Measurements from ENCODE around the gene KCNH6.

Gene KCNH6

DNA sequence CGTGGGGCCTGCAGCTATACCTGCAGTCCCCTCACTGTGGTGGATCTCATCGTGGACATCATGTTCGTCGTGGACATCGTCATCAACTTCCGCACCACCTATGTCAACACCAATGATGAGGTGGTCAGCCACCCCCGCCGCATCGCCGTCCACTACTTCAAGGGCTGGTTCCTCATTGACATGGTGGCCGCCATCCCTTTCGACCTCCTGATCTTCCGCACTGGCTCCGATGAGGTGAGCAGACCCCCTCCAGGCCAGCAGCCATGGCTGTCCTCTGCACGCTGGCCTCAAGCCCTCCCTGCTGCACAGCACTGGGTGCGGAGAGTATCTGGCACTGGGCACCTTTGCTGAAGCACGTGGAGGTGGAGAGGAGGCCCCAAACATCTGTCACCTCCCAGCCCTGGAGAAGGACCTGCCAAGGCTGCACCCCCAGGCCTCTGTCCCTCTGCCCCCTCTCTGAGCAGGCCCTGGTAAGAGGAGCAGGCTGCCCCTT, 11.0 kb downstream of the KCNH6 start:
- TF ChIP-seq, protein P1, sequence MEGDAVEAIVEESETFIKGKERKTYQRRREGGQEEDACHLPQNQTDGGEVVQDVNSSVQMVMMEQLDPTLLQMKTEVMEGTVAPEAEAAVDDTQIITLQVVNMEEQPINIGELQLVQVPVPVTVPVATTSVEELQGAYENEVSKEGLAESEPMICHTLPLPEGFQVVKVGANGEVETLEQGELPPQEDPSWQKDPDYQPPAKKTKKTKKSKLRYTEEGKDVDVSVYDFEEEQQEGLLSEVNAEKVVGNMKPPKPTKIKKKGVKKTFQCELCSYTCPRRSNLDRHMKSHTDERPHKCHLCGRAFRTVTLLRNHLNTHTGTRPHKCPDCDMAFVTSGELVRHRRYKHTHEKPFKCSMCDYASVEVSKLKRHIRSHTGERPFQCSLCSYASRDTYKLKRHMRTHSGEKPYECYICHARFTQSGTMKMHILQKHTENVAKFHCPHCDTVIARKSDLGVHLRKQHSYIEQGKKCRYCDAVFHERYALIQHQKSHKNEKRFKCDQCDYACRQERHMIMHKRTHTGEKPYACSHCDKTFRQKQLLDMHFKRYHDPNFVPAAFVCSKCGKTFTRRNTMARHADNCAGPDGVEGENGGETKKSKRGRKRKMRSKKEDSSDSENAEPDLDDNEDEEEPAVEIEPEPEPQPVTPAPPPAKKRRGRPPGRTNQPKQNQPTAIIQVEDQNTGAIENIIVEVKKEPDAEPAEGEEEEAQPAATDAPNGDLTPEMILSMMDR (IDR thresholded peaks at IDR 0.05) = no peak
- Histone ChIP-seq H3K27me3 (peaks cover 31% of the 10 kb centered on the region), H3K36me3 (no peaks in the 10 kb centered on the region), H3K9me3 (no peaks in the 10 kb centered on the region), H3K27ac (no peak overlapping the region), H3K4me1 (ENCODE audit: control insufficient read depth in 1 of 2, insufficient read depth in 1 of 2, low read depth in 1 of 2, low read length in 1 of 2) (no peaks in the 10 kb centered on the region), H3K4me3 (ENCODE audit: low read depth in 1 of 2, low read length in 1 of 2) (no peak overlapping the region)

DNA sequence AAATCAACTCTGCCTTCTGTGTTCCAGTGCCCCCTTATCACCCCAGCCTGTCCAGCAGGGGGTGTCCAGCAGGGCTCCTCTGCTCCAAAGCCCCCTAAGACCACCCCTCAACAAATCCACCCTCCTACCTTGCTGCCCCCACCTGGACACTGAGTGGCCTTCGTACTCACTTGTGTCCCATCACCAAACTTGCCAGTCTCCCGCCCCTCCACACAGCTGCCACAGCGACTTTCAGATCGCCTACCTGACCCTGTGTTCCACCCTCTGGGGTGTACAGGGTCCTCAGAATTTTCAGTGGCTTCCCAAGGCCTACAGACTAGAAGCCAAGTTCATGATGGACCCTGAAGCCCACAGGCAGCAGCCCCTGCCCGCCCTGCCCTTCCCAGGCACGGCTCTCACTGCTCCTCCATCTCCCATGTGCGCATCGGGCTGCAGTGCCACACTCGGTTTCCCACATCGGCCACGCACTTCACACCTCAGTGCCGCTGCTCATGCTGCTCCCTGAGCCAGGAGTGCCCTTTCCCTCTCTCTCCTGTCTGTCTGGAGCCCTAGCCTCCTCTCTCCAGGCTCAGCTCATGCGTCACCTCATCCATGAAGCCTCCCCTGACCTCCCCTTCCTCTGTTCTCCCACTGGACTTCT, 11.8 kb downstream of the KCNH6 start:
- Histone ChIP-seq H3K4me3 (ENCODE audit: low read depth in 1 of 2, low read length in 1 of 2) (no peak overlapping the region), H3K27me3 (peaks cover 39% of the 10 kb centered on the region), H3K4me1 (ENCODE audit: control insufficient read depth in 1 of 2, insufficient read depth in 1 of 2, low read depth in 1 of 2, low read length in 1 of 2) (no peaks in the 10 kb centered on the region), H3K36me3 (no peaks in the 10 kb centered on the region), H3K9me3 (no peaks in the 10 kb centered on the region), H3K27ac (no peak overlapping the region)
- TF ChIP-seq, protein P1 (IDR thresholded peaks at IDR 0.05) = no peak

- Histone ChIP-seq H3K27me3 (peaks cover 46% of the 10 kb centered on the region), H3K4me3 (ENCODE audit: low read depth in 1 of 2, low read length in 1 of 2) (no peak overlapping the region), H3K4me1 (ENCODE audit: control insufficient read depth in 1 of 2, insufficient read depth in 1 of 2, low read depth in 1 of 2, low read length in 1 of 2) (no peaks in the 10 kb centered on the region), H3K9me3 (no peaks in the 10 kb centered on the region), H3K27ac (no peak overlapping the region), H3K36me3 (no peaks in the 10 kb centered on the region)
- TF ChIP-seq, protein P1 (IDR thresholded peaks at IDR 0.05) = no peak
These were observed 12.5 kb downstream of the KCNH6 start for GRCh38 chr17:63535640-63536039.

- H3K9me3 ChIP-seq = no peaks in the 10 kb centered on the region
These were observed 13.8 kb downstream of the KCNH6 start for GRCh38 chr17:63537001-63537400.

GRCh38 chr17:63537991-63538692, 15.0 kb downstream of the KCNH6 start:
- H3K36me3 ChIP-seq = no peaks in the 10 kb centered on the region
- peaks cover 47% of the 10 kb centered on the region for H3K27me3 ChIP-seq
- H3K4me1 ChIP-seq (ENCODE audit: control insufficient read depth in 1 of 2, insufficient read depth in 1 of 2, low read depth in 1 of 2, low read length in 1 of 2) = no peaks in the 10 kb centered on the region
- TF ChIP-seq, protein P1 (IDR thresholded peaks at IDR 0.05) = no peak
- no peak overlapping the region for H3K4me3 ChIP-seq (ENCODE audit: low read depth in 1 of 2, low read length in 1 of 2)
- H3K9me3 ChIP-seq = no peaks in the 10 kb centered on the region
- H3K27ac ChIP-seq = no peak overlapping the region

More at GRCh38 chr17:63537001-63537400, 13.8 kb downstream of the KCNH6 start:
- H3K4me1 ChIP-seq (ENCODE audit: control insufficient read depth in 1 of 2, insufficient read depth in 1 of 2, low read depth in 1 of 2, low read length in 1 of 2) = no peaks in the 10 kb centered on the region
- H3K36me3 ChIP-seq = no peaks in the 10 kb centered on the region
- peaks cover 47% of the 10 kb centered on the region for H3K27me3 ChIP-seq
- TF ChIP-seq, protein P1 (IDR thresholded peaks at IDR 0.05) = no peak
- H3K4me3 ChIP-seq (ENCODE audit: low read depth in 1 of 2, low read length in 1 of 2) = no peak overlapping the region
- H3K27ac ChIP-seq = no peak overlapping the region
